Measurements from ENCODE around the gene TRIM23. TPM values are rescaled to one million over a fixed set of nuclear protein-coding genes. Genes with fewer than 3 reads are reported as not detected.
"Not testable (repeated sequence)": the region's sequence is repeated elsewhere in the genome, so short reads cannot be mapped to it uniquely, and the experiment has no call there.

The TRIM23 gene
- total and polyA plus RNA-seq, 2 of the 4 experiments (the other 2 are of a cell fraction) = 3.7 to 28.9 TPM

DNA sequence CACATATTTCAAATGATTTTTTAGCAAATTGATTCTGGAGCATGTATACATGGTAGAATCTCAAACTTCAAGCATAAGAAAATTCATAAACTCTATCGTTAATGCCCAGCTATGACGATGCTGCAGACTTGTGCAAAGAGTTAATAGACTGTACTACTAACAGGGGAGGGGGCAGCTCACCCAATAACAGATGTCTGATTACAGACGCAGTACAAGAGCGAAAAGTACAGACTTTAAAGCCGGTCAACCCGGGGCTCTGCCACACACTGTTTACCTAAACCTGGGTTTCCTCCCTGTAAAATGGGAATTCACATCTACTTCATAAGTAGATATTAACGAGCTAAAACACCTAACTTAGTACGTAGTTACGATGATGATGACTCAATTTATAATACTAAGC lies 651 bp downstream of the TRIM23 start:
- Histone ChIP-seq H2AFZ (replicated peaks; ENCODE audit: low read length, poor library complexity) (no peak overlapping the region), H3K4me3 (ENCODE audit: insufficient read depth, low read depth, low read length) (peak overlapping the region; percentile 77), H3K36me3 (ENCODE audit: control insufficient read depth, insufficient read depth, low read length) (no peaks in the 10 kb centered on the region), H2BK5ac (ENCODE audit: low read depth, low read length, poor library complexity, severe bottlenecking) (peak overlapping the region; percentile 69), H2BK120ac (ENCODE audit: low read depth, low read length) (no peak overlapping the region), H3K4me2 (ENCODE audit: low read depth, low read length) (peak overlapping the region; percentile 98), H2AK5ac (ENCODE audit: low read depth, low read length) (peak overlapping the region; percentile 47), H2BK15ac (ENCODE audit: low read depth, low read length) (no peak overlapping the region), H3K27me3 (ENCODE audit: control insufficient read depth, insufficient read depth, low read length) (no peaks in the 10 kb centered on the region), H4K8ac (ENCODE audit: low read depth in 2 of 2, low read length in 2 of 2) (peak overlapping the region; percentile 88 to 93), H3K9me3 (ENCODE audit: control insufficient read depth, insufficient read depth, low read length) (no peaks in the 10 kb centered on the region), H3K4ac (ENCODE audit: low read depth, low read length) (peak overlapping the region; percentile 79; the same call in 1 of the 2 replicates), H4K5ac (ENCODE audit: low read depth, low read length) (peak overlapping the region; percentile 47; the same call in 1 of the 2 replicates), H4K91ac (ENCODE audit: insufficient read depth, low read depth, low read length) (peak overlapping the region; percentile 66; the same call in 1 of the 2 replicates), H3K23ac (ENCODE audit: low read depth, low read length) (peak overlapping the region; percentile 94; the same call in 1 of the 2 replicates), H4K20me1 (ENCODE audit: insufficient read depth, low read length) (0 out of 2 replicates have a peak, but pooled peaks cover 7% of the 10 kb centered on the region), H3K79me1 (ENCODE audit: low read depth in 1 of 2, low read length in 2 of 2) (peaks cover 8 to 48% of the 10 kb centered on the region in 2 experiments), H3K56ac (ENCODE audit: extremely low read depth, insufficient read depth, low read length) (peak overlapping the region; percentile 74; the same call in 1 of the 2 replicates), H2BK20ac (ENCODE audit: low read depth, low read length) (no peak overlapping the region), H3K9ac (ENCODE audit: low read depth, low read length) (peak overlapping the region; percentile 95), H3K27ac (ENCODE audit: insufficient read depth, low read length) (peak overlapping the region; percentile 74; the same call in 1 of the 2 replicates), H3K9me1 (ENCODE audit: insufficient read depth, low read length) (peaks cover 3% of the 10 kb centered on the region; the same call in 1 of the 2 replicates), H3K4me1 (ENCODE audit: control insufficient read depth, insufficient read depth, low read length) (no peaks in the 10 kb centered on the region), H3K14ac (replicated peaks; ENCODE audit: low read depth, low read length) (peak overlapping the region; percentile 93; the same call in 1 of the 2 replicates), H2AK9ac (replicated peaks; ENCODE audit: low read depth, low read length, poor library complexity) (peak overlapping the region; percentile 34), H3K18ac (ENCODE audit: low read depth, low read length) (no peak overlapping the region)
- no peak for ATAC-seq (ENCODE audit: low read depth)
- in situ Hi-C loops (cut with MboI; ENCODE audit: low sequenced_read_pairs) (no loop called here), dilution Hi-C loops (cut with HindIII; ENCODE audit: low sequenced_read_pairs, unreplicated experiment) (no loop called here), intact Hi-C loops (cut with micrococcal nuclease) (loop anchor here (10.0 kb wide), 1 partner anchor 521 kb away; the partner anchor contains the start of gene SREK1)
- WGBS, 2 experiments (ENCODE audit: extremely low coverage in 2 of 2, insufficient read length in 1 of 2) = no CpG with 5 or more reads among the region's 9 CpGs
- CTCF ChIA-PET = no interaction called here
- POLR2A ChIA-PET (ENCODE audit: unreplicated experiment) = interaction anchor here (0.5 kb wide), 2 partner anchors 56 to 60 kb away, joined by 3 read pairs; no protein-coding TSS in a partner anchor
- no TSS peak for BruUV-seq (replicated peaks)
- TF ChIP-seq USF2 (IDR thresholded peaks at IDR 0.05; ENCODE audit: low read depth, low read length) (no peak), CHD1 (IDR thresholded peaks at IDR 0.05; ENCODE audit: low read depth, low read length) (no peak)
- no peak for DNase-seq

DNA sequence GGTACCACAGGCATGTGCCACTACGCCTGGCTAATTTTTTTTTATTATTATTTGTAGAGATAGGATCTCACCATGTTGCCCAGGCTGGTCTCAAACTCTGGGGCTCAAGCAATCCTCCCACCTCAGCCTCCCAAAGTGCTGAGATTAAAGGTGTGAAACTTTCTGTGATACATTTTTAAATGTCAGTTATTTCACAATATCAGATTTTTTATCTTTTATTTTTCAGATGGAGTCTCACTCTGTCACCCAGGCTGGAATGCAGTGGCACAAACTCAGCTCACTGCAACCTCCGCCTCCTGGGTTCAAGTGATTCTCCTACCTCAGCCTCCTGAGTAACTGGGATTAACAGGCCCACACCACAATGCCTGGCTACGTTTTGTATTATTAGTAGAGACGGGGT lies 2.2 kb downstream of the TRIM23 start:
- H3K36me3 ChIP-seq (ENCODE audit: control insufficient read depth, insufficient read depth, low read length); H3K4ac ChIP-seq (ENCODE audit: low read depth, low read length); H3K9ac ChIP-seq (ENCODE audit: low read depth, low read length); H3K9me1 ChIP-seq (ENCODE audit: insufficient read depth, low read length); H3K14ac ChIP-seq (replicated peaks; ENCODE audit: low read depth, low read length); H3K4me1 ChIP-seq (ENCODE audit: control insufficient read depth, insufficient read depth, low read length); in situ Hi-C loops (cut with MboI; ENCODE audit: low sequenced_read_pairs); H4K5ac ChIP-seq (ENCODE audit: low read depth, low read length); H3K56ac ChIP-seq (ENCODE audit: extremely low read depth, insufficient read depth, low read length); POLR2A ChIA-PET (ENCODE audit: unreplicated experiment); H3K4me2 ChIP-seq (ENCODE audit: low read depth, low read length); dilution Hi-C loops (cut with HindIII; ENCODE audit: low sequenced_read_pairs, unreplicated experiment); H2BK5ac ChIP-seq (ENCODE audit: low read depth, low read length, poor library complexity, severe bottlenecking); H3K9me3 ChIP-seq (ENCODE audit: control insufficient read depth, insufficient read depth, low read length); ATAC-seq (ENCODE audit: low read depth); H4K91ac ChIP-seq (ENCODE audit: insufficient read depth, low read depth, low read length); BruUV-seq (replicated peaks); H2BK15ac ChIP-seq (ENCODE audit: low read depth, low read length); CTCF ChIA-PET; H3K4me3 ChIP-seq (ENCODE audit: insufficient read depth, low read depth, low read length); DNase-seq; H2BK20ac ChIP-seq (ENCODE audit: low read depth, low read length); H3K27me3 ChIP-seq (ENCODE audit: control insufficient read depth, insufficient read depth, low read length); H2AK5ac ChIP-seq (ENCODE audit: low read depth, low read length); H2AFZ ChIP-seq (replicated peaks; ENCODE audit: low read length, poor library complexity); H4K20me1 ChIP-seq (ENCODE audit: insufficient read depth, low read length); H4K8ac ChIP-seq (ENCODE audit: low read depth in 2 of 2, low read length in 2 of 2); H3K18ac ChIP-seq (ENCODE audit: low read depth, low read length); H2BK120ac ChIP-seq (ENCODE audit: low read depth, low read length); H3K27ac ChIP-seq (ENCODE audit: insufficient read depth, low read length); H2AK9ac ChIP-seq (replicated peaks; ENCODE audit: low read depth, low read length, poor library complexity); H3K23ac ChIP-seq (ENCODE audit: low read depth, low read length): not testable (repeated sequence)
- peaks cover 11 to 41% of the 10 kb centered on the region in 2 experiments for H3K79me1 ChIP-seq (ENCODE audit: low read depth in 1 of 2, low read length in 2 of 2)
- intact Hi-C loops (cut with micrococcal nuclease) = loop anchor here (10.0 kb wide), 1 partner anchor 523 kb away; the partner anchor contains the start of gene SREK1
- no CpG with 5 or more reads among the region's 4 CpGs for WGBS, 2 experiments (ENCODE audit: extremely low coverage in 2 of 2, insufficient read length in 1 of 2)

Data from IMR-90 (cell line).